ENCODE data around the gene DSCAM.

- TF ChIP-seq USF1 (IDR thresholded peaks at IDR 0.05; ENCODE audit: borderline replicate concordance, extremely low read length, insufficient read depth, low read depth, low read length) (no peak), POLR2A (IDR thresholded peaks at IDR 0.05; ENCODE audit: low read depth, low read length) (no peak), POLR2AphosphoS5 (IDR thresholded peaks at IDR 0.05; ENCODE audit: low read length) (no peak), EZH2 (IDR thresholded peaks at IDR 0.05; ENCODE audit: borderline replicate concordance, control insufficient read depth, low read depth, low read length) (no peak), CEBPB (IDR thresholded peaks at IDR 0.05; ENCODE audit: borderline replicate concordance in 1 of 2, low read depth in 2 of 2, low read length in 2 of 2) (no peak), CBFB (IDR thresholded peaks at IDR 0.05; ENCODE audit: low read depth) (no peak), NFXL1 (IDR thresholded peaks at IDR 0.05; ENCODE audit: borderline replicate concordance) (no peak), CBX5 (IDR thresholded peaks at IDR 0.05; ENCODE audit: low read depth) (no peak), CHD1 (IDR thresholded peaks at IDR 0.05; ENCODE audit: low read depth, low read length) (no peak), CTCF (IDR thresholded peaks at IDR 0.05 in 2 of 3, conservative IDR thresholded peaks at IDR 0.05 in 1 of 3; ENCODE audit: control insufficient read depth in 2 of 3, extremely low read depth in 1 of 3, insufficient read depth in 1 of 3, low read depth in 3 of 3, low read length in 3 of 3) (no peak), SIN3A (IDR thresholded peaks at IDR 0.05; ENCODE audit: low read depth, low read length) (no peak), RAD51 (IDR thresholded peaks at IDR 0.05) (no peak)
Observed at GRCh38 chr21:40315626-40316025, 531.3 kb downstream of the DSCAM start.

Data from GM12878 (cell line).